ENCODE data around the gene SLIT1. TPM values are rescaled to one million over a fixed set of nuclear protein-coding genes. Genes with fewer than 3 reads are reported as not detected.

SLIT1 gene
- total and polyA plus RNA-seq, 2 donors (not counting 1 experiment from before 2014, with no cell fraction given), result 0.15 to 0.49 TPM

DNA sequence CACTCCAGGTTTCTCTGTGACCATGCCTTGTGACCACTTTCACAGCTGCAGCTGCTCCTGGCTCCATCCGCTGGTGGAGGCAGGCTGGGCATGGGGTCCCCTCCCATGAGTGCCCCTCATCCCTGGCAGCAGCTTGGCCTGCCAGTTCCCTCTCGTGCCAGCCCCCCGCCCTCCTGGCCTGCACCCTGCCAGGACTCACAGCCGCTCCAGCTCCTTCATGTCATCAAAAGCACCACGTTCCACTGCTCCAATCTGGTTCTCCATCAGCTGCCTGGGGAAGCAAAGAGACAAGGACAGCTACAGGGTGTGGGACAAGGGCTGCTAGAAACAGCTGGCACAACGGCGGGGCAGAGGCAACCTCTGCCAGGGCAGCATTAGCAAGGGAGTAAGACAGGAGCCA is 22.6 kb downstream of the SLIT1 start:
- TF ChIP-seq, protein P1, sequence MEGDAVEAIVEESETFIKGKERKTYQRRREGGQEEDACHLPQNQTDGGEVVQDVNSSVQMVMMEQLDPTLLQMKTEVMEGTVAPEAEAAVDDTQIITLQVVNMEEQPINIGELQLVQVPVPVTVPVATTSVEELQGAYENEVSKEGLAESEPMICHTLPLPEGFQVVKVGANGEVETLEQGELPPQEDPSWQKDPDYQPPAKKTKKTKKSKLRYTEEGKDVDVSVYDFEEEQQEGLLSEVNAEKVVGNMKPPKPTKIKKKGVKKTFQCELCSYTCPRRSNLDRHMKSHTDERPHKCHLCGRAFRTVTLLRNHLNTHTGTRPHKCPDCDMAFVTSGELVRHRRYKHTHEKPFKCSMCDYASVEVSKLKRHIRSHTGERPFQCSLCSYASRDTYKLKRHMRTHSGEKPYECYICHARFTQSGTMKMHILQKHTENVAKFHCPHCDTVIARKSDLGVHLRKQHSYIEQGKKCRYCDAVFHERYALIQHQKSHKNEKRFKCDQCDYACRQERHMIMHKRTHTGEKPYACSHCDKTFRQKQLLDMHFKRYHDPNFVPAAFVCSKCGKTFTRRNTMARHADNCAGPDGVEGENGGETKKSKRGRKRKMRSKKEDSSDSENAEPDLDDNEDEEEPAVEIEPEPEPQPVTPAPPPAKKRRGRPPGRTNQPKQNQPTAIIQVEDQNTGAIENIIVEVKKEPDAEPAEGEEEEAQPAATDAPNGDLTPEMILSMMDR (IDR thresholded peaks at IDR 0.05), result no peak
- no peak for TF ChIP-seq EZH2 (IDR thresholded peaks at IDR 0.05; ENCODE audit: borderline replicate concordance, insufficient read depth, low read depth, low read length, poor library complexity, severe bottlenecking)
- intact Hi-C loops (cut with micrococcal nuclease), result no loop called here
- no peaks in the 10 kb centered on the region for H3K79me2 ChIP-seq (ENCODE audit: control insufficient read depth, insufficient read depth, low read length)
- no peaks in the 10 kb centered on the region for H4K20me1 ChIP-seq (ENCODE audit: control insufficient read depth, insufficient read depth, low read length, poor library complexity, severe bottlenecking)
- H3K27me3 ChIP-seq (replicated peaks in 1 of 4; ENCODE audit: control extremely low read depth in 1 of 4, control insufficient read depth in 3 of 4, insufficient read depth in 4 of 4, low read length in 3 of 4), result no peaks in the 10 kb centered on the region
- POLR2A ChIA-PET, result no interaction called here
- no peak overlapping the region for H3K9ac ChIP-seq (ENCODE audit: low read length)
- H3K4me1 ChIP-seq (ENCODE audit: control insufficient read depth in 2 of 2, insufficient read depth in 2 of 2, low read length in 2 of 2), result no peaks in the 10 kb centered on the region
- no peaks in the 10 kb centered on the region for H3K9me3 ChIP-seq (ENCODE audit: control extremely low read depth in 1 of 3, control insufficient read depth in 2 of 3, insufficient read depth in 1 of 3, low read length in 2 of 3)
- Mint-ChIP-seq H3K4me3 (no peak overlapping the region), H3K27ac (no peak overlapping the region), H3K27me3 (no peaks in the 10 kb centered on the region), H3K9me3 (ENCODE audit: insufficient read depth) (no peaks in the 10 kb centered on the region), H3K4me1 (no peaks in the 10 kb centered on the region)
- 93% methylated on average over 7 of the region's 7 CpGs for WGBS (ENCODE audit: insufficient coverage)
- CTCF ChIA-PET, result interaction anchor here (1.1 kb wide), 1 partner anchor 48 kb away, joined by 3 read pairs; no protein-coding TSS in a partner anchor
- DNase-seq (no peak), ATAC-seq (ENCODE audit: low read depth) (no peak)
- no peak overlapping the region for H3K4me2 ChIP-seq (replicated peaks; ENCODE audit: low read depth, low read length, poor library complexity, severe bottlenecking)
- H3K36me3 ChIP-seq (replicated peaks in 1 of 2; ENCODE audit: control extremely low read depth in 1 of 2, control insufficient read depth in 1 of 2, extremely low read depth in 1 of 2, insufficient read depth in 2 of 2, low read length in 1 of 2), result no peaks in the 10 kb centered on the region
- no peak overlapping the region for H3K4me3 ChIP-seq (ENCODE audit: control extremely low read depth in 1 of 5, extremely low read depth in 1 of 5, insufficient read depth in 1 of 5, low read depth in 2 of 5, low read length in 4 of 5)
- H2AFZ ChIP-seq (ENCODE audit: insufficient read depth, low read depth, low read length, poor library complexity, severe bottlenecking), result no peak overlapping the region
- no peak overlapping the region for H3K27ac ChIP-seq (ENCODE audit: low read length in 2 of 2)

DNA sequence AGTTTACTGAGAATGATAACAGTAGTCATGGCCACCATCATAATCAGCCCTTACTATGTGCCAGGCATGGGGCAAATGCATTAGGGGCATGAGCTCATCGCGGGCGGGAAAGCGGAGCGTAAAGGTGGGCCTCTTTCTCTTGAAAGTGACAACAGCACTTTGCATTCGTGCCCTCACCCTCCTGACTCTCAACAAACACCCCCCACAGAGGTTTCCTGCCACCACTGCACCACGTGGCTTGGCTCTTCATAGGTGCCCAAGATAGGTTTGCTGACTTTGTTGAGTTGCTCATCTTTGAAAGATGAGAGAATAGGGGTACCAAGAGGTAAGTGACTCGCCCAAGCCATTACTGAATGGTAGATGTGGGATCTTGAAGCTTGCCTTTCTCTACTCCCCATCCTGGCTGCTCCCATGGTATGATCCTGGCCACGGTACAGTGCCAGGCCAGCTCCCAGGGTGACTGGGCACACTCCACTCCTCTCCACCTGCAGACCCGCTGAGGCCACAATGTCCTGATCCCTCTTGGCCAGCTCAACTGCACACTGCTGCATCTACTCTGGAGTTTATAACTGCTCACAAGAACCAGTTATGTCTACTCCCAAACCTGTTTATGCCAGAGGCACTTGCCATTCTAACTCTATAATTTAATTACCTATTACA is 26.0 kb downstream of the SLIT1 start:
- ATAC-seq (ENCODE audit: low read depth) (no peak), DNase-seq (no peak)
- H3K27me3 ChIP-seq (replicated peaks in 1 of 4; ENCODE audit: control extremely low read depth in 1 of 4, control insufficient read depth in 3 of 4, insufficient read depth in 4 of 4, low read length in 3 of 4), result no peaks in the 10 kb centered on the region
- no peaks in the 10 kb centered on the region for H3K27me3 Mint-ChIP-seq
- H3K4me1 ChIP-seq (ENCODE audit: control insufficient read depth in 2 of 2, insufficient read depth in 2 of 2, low read length in 2 of 2), result peaks cover 0 to 4% of the 10 kb centered on the region in 2 donors
- no peaks in the 10 kb centered on the region for H4K20me1 ChIP-seq (ENCODE audit: control insufficient read depth, insufficient read depth, low read length, poor library complexity, severe bottlenecking)
- H3K4me1 Mint-ChIP-seq, result peaks cover 7% of the 10 kb centered on the region
- H3K4me2 ChIP-seq (replicated peaks; ENCODE audit: low read depth, low read length, poor library complexity, severe bottlenecking), result no peak overlapping the region
- H3K27ac ChIP-seq (ENCODE audit: low read length in 2 of 2), result no peak overlapping the region
- no peak overlapping the region for H3K9ac ChIP-seq (ENCODE audit: low read length)
- no peaks in the 10 kb centered on the region for H3K9me3 ChIP-seq (ENCODE audit: control extremely low read depth in 1 of 3, control insufficient read depth in 2 of 3, insufficient read depth in 1 of 3, low read length in 2 of 3)
- no peak overlapping the region for H2AFZ ChIP-seq (ENCODE audit: insufficient read depth, low read depth, low read length, poor library complexity, severe bottlenecking)
- no peak overlapping the region for H3K27ac Mint-ChIP-seq
- no peaks in the 10 kb centered on the region for H3K36me3 ChIP-seq (replicated peaks in 1 of 2; ENCODE audit: control extremely low read depth in 1 of 2, control insufficient read depth in 1 of 2, extremely low read depth in 1 of 2, insufficient read depth in 2 of 2, low read length in 1 of 2)
- 100% methylated on average over 5 of the region's 10 CpGs for WGBS (ENCODE audit: insufficient coverage)
- intact Hi-C loops (cut with micrococcal nuclease), result no loop called here
- H3K4me3 ChIP-seq (ENCODE audit: control extremely low read depth in 1 of 5, extremely low read depth in 1 of 5, insufficient read depth in 1 of 5, low read depth in 2 of 5, low read length in 4 of 5), result no peak overlapping the region
- CTCF ChIA-PET, result interaction anchor here (1.1 kb wide), 1 partner anchor 39 kb away, joined by 3 read pairs; no protein-coding TSS in a partner anchor
- no peaks in the 10 kb centered on the region for H3K9me3 Mint-ChIP-seq (ENCODE audit: insufficient read depth)
- TF ChIP-seq, protein P1 (IDR thresholded peaks at IDR 0.05), result no peak
- no peak for TF ChIP-seq EZH2 (IDR thresholded peaks at IDR 0.05; ENCODE audit: borderline replicate concordance, insufficient read depth, low read depth, low read length, poor library complexity, severe bottlenecking)
- no peaks in the 10 kb centered on the region for H3K79me2 ChIP-seq (ENCODE audit: control insufficient read depth, insufficient read depth, low read length)
- POLR2A ChIA-PET, result no interaction called here
- no peak overlapping the region for H3K4me3 Mint-ChIP-seq
